ENCODE measurements around the gene LRRC15.

LRRC15 gene

DNA sequence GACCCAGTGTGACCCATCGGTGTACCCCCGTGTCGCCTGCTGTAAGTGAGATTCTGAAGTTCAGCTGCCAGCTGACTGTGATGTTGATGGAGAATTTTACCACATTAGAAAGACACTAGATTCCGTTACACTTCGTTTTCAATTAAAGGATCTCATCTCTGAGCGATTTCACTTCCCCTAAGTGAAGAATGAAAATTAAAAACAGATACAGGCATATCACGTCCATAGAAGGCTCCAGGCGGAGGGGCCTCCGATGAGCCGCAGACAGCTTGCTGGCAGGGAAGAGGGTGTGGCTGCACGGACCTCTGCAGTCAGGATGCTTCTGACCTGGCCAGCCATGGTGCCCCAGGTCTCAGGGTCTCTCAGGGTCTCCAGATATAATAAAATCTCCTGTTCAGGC is 11.9 kb downstream of the LRRC15 start:
- DNase-seq: no peak

DNA sequence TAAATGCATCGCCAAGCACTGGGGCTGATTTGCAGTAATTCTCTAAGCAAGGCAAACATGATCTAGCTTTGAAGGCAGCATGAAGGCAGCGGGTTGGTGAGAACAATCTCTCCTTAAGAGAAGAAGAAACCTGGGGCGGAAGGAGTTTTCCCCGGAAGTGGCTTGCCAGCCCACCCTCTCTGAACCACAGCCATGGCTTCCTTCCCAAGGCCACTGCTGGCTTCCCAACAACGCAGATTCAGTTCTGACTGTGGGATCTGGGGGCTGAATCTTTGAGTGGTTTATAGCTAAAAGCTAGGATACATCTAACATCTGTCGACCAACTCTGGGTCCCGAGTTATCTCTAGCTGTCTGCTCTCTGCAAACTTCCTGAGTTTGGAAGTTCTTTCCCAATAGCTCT is 14.2 kb downstream of the LRRC15 start:
- no peak for DNase-seq

DNA sequence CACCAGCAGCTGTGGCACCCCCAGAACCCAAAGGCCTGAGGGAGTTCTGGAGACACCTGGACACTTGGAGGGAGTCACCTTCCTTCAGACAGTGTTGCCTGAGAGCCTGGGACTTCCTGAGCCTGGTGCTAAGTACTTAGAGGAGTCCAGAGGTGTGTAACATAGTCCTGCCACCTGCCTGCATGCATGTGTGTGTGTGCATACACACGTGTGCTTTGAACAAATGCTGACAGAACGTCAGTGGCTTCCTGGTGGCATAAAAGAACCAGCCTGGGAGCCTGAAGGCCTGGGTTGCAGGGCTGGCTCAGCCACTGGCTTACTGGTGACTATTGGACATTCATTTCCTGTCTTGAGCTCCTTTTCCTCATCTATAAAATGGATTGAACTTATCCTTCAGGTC is 15.2 kb downstream of the LRRC15 start:
- DNase-seq: no peak

DNA sequence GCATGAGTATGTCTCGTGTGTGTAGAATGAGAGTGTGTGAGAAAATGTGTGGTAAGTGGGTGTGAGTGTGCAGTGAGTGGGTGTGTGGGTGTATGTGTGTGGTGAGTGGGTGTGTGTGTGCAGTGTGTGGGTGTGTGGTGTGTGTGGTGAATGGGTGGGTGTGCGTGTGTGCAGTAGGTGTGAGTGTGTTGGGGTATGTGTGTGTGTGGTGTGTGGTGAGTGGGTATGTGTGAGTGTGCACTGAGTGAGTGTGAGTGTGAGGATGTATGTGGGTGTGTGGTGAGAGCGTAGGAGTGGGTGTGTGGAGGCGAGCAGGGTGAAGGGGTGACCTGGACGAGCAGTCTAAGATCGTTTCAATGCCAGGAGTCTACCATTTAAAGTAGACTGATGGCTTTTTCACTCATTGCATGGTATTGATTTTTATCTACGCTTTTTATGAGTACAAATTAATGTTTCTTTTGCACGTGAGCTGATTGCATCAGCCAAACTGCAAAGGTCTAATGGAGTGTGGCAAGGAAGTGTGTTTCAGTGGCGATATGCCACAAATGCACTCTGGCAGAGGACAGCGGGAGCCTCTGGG is 16.8 kb downstream of the LRRC15 start:
- no peak for DNase-seq

DNA sequence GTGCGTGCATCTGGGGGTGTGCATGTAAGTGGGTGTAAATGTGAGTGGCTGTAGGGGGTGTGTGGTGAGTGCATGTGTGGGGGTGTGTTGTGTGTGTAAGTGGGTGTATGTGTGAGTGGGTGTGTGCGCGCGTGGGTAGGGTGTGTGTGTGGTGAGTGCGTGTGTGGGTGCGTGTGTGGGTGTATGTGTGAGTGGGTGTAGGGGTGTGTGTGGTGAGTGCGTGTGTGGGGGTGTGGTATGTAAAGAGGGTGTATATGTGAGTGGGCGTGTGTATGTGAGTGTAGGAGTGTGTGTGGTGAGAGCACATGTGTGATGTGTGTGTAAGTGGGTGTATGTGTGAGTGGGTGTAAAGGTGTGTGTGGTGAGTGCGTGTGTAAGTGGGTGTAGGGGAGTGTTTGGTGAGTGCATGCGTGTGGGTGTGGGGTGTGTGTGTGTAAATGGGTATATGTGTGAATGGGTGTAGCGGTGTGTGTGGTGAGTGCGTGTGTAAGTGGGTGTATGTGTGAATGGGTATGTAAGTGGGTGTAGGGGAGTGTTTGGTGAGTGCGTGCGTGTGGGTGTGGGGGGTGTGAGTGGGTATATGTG is 17.5 kb downstream of the LRRC15 start:
- DNase-seq: no peak

DNA sequence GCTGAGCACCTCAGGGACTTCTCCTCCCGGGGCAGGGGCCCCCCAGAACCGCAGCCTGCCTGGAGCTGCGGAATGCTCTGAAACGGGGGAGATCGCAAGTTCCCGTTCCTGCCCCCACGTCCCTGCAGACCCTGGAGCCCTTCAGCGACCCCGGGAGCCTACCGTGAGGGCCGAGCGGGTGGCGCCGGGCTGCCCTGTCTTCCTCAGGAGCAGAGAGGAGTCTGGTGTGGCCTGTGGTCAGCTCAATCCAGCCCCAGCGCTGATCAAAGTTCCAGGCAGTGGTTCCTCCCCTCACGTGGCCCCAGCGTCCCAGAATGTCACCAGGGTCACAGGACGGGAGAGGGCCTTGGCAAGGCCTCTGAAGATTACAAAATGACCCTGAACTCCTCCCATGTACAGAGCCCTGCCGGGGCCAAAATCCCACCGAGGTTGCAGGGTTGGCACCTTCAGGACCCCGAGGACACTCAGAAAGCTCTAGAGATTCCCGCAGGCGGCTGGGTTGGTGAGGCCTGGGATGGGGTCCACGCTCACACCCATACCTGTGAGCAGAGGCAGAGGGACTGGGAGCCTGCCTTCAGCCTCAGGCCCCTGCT is 18.4 kb downstream of the LRRC15 start, which contains the start of gene CPN2:
TSS of gene CPN2 (minus strand) at position 249 of the 593 bp plus-strand sequence. CDS start 8,626 bp downstream, outside the sequence.
- no peak for DNase-seq

DNA sequence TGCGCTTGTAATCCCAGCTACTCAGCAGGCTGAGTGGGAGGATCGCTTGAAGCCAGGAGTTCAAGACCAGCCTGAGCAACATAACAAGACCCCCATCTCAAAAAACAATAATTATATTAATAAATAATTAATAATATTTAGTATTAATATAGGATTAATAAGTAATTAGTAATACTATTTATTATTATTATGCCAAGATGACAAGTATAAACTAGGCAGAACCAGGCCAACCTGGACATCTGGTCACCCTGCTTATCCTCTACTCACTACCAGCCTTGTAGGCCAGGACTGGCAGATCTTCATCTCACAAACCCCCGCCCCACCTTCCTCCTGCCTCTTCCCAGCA is 18.8 kb downstream of the LRRC15 start:
- DNase-seq: no peak

DNA sequence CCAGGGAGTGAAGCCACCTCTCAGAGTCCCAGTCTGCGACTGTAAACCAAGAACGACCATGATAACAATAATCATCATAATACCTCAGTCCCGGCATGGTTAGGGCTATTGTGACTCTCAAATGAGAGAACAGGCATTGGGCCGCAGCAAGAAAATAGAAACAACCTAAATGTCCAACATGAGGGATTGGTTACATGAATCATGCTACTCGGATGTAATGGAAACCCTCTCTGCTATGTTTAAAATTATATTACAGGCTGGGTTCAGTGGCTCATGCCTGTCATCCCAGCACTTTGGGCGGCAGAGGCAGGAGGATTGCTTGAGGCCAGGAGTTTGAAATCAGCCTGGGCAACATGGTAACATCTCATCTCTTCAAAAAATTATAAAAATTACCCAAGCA is 21.2 kb downstream of the LRRC15 start:
- DNase-seq: no peak

DNA sequence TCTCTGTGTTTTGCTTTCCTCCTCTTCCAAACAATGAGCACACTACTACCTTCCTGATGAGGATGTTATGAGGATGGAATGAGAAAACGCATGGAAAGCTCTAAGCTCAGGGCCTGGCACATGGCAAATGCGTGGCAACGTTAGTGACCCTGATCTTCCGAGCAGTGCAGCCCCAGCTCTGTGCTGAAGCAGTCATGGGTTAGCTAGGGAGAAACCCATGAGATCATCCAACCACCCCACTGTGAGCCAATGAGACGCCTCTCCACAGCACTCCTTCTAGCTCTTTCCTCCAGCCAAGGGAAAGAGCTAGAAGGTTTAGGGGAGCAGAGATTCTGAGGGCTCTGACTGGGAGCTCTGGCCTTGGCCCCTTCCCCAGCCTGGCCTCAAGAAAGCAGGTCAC is 22.9 kb downstream of the LRRC15 start:
- DNase-seq: no peak

DNA sequence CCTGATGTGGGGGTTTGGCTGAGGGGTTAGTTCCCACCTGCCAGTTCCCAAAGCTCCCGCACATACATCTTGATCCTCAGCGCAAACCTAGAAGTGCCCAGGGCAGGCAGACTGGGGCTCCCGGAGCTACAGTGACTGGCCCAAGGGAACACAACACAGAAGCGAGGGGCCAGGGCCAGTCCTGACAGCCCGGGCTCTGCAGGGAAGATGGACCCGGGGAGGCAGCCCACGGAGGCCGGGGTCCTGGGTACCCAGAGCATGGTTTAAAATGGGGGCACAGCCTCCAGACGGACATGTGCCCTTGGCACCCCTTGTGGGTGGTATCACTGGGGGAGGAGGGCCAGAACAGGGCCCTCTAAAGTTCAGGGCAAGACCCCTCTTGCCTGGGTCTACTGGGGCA is 23.5 kb downstream of the LRRC15 start:
- no peak for DNase-seq

DNA sequence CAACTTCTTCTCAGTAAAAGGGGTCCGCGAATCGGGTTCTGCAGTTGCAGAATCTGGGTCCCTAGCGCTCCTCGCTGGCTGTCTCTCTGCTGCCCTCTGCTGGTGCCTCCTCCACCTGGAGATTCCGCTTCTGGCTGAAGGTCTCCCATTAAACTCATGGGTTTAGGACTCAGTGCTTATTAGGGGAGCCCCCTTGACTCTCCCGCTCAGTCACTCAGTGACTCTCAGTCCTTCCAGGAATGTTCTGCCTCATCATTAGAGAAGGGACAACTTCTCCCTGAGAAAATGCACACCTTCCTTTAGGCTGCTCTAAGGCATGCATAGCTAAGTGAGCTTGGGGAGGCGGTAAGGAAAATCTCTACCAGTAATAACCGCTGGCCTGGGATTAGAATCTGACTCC is 25.5 kb downstream of the LRRC15 start:
- peak in 1 of 2 experiments; percentile 40 for DNase-seq

DNA sequence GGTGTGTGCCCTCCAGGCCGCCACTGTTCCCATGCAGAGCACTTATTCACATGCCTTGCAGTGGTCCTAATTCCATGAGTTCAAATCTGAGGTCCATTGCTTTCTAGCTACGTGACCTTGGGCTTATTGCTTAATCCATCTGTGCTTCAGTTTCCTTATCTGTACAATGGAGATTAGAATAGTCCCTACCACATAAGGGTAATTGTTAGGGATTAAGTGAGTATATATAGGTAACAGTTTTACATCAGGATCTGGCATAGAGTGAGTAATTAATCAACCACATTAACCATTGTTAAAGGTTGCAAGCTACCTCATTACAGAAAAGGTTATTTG is 26.0 kb downstream of the LRRC15 start:
- DNase-seq: no peak

DNA sequence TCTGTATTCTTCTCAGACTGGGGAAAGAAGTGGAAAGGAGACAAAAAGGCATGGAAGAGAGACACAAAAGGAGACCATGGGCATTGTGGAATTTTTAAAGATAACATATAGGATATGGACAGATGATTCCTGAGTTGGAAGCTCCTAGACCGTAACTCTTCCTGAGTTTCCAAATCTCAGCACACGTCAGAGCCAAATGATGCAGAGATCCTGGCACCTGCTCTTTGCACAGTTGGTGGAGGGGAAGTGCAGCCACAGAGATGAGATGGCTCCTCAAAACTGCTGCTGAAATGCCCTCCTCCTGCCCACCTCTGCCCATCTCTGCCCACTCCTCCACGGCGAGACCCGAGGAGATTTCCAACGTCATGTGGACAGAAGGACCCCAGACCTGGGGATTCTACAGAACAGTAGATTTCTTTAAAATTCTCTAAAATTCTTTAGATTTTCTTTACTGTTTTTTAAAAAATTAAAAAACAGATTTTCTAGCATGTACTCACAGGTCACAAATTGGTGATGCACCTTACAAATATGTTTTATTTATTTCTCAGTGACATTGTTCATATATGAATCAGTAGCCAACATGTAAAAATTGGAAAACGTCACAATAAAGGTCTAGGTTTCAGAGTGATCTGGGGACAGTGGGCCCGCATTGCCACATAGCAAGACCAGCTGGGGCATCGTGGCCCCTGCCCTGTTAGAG is 26.5 kb downstream of the LRRC15 start:
- DNase-seq: no peak

DNA sequence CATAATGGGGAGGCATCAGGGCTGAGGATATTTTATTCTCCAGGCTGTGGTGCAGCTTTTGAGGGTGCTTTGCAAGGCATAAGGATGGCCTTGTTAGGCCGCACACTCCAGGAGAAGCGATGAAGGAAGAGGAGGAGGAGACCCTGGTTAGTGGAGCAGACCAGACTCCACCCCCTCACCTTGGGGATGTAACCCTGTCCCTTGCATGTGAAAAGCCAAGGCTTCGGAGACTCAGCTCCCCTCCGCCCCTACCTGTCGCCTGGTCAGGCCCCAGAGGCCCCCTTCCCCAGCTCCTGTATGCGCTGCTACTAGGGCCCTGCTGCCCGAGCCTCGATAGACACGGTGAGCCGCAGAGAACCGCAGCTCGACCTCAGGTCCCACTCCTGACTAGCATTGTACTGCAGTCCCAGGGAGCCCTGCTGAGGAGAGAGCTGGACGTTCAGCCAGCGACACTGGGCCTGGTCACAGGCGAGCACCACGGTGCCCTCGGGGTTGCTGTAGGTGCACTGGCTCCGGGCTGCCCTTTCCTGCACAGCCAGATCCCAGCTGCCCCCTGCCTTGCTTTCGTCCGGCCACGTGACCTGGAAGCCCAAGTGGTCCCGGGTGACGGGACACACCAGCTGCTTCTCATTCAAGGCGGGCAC is 28.7 kb downstream of the LRRC15 start:
- no peak for DNase-seq

DNA sequence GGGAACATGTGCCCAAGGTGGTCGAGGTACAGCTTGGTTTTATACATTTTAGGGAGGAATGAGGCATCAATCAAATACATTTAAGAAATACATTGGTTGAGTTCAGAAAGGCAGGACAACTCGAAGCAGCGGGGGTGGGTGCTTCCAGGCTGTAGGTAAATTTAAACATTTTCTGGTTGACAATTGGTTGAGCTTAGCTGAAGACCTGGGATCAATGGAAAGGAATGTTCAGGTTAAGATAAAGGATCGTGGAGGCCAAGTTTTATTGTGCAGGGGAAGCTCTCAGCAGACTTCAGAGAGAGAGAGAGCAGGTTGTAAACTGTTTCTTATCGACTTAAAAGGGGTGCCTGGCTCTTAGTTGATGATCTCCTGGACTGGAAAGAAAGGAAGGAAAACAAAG is 29.7 kb downstream of the LRRC15 start:
- DNase-seq: no peak

DNA sequence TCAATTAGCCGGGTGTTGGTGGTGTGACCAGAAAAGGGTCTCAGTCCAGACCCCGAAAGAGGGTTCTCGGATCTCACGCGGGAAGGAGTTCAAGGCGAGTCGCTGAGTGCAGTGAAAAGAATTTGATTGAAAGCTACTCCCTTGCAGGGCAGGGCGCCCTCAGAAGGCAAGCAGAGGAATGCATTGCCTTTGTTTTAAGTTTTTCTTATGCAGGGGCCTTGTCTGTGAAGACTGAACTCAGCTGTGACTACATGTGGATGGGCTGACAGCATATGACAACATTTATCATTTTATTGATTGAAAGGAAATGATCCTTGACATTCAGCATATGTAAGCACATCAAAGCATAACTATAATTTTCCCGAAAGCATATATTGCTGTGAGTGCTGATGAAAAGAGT is 30.2 kb downstream of the LRRC15 start:
- no peak for DNase-seq

DNA sequence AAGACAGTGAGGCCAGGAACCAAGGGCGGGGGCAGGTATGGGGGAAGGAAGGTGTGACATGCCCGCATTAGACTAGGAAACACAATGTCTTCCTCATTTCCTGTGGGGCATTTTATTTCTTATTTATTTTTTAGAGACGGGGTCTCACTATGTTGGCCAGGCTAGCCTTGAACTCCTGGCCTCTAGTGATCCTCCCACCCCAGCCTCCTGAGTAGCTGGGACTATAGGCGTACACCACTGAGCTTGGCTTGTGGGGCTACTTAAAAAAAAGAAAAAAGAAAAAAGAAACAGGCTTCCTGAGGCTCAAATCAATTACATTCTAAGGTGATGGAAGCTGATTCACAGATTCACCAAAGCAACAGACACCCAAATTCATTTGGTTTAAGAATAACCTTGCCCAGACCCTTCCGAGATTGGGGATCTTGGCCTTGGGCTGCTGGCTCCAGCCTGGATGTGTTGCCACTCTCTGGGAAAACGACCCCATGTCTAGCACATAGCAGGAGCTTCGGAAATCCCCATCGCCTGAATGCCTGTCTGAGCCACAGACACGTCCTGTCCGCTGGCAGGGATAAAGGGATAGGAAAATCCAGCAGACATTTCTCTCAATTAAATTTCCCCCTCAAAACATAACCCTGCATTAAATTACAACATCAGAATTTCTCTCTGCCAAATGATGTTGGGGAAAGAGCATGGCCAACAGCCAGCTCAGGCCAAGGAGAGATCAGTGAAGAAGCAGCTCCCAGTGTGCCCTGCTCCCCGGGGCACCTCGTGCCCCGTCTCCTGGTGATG is 31.4 kb downstream of the LRRC15 start:
- DNase-seq: no peak

DNA sequence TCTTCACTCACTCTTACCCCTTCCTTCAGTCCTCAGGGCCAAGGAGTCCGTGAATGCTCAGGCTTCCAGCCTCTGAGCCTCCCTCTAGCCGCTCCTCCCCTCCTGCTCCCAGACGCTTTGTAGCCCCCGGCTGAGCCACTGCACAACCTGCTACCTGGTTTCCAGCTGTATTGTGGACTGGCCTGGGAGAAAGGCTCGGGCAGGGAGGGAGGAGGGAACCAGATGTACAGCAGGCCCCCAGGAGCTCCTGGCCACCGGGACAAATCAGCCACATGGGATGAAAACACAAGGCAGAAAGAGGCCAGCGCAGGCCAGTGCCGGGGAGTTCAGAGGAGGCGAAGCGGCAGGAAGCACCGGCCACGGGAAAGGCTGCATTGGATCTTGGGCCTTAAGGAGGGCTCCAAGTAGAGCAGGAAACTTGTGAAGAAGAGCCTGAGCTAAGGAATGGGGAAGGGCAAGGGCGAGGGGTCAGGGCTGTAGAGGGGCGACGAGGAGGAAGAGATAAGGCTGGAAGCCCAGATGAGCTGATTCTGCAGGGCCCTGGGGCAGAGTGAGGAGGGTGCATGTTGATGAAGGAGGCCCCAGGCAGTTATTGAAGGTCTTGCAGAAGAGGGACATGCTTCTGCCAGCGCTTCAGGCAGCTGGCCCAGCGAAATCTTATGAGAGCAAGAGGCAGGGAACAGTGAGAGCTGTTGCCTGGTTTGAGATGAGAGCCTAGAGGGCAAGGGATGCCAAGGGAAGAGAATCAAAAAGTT is 32.8 kb downstream of the LRRC15 start:
- no peak for DNase-seq

DNA sequence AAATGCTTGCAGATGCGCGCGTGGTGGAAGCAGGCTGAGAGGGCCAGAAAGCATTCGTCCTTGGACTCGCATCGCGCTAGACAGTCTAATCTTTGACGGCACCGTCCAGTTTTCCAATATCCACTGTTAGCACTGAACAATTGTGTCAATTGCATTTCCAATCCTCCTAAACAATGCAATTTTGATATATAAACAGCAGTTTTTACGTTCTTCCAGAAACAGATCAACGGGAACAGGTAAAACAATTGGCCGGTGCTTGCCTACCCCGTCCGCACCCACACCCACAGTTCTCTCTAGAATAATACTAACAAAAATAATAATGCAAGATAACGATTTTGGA is 35.6 kb downstream of the LRRC15 start:
- DNase-seq: no peak

DNA sequence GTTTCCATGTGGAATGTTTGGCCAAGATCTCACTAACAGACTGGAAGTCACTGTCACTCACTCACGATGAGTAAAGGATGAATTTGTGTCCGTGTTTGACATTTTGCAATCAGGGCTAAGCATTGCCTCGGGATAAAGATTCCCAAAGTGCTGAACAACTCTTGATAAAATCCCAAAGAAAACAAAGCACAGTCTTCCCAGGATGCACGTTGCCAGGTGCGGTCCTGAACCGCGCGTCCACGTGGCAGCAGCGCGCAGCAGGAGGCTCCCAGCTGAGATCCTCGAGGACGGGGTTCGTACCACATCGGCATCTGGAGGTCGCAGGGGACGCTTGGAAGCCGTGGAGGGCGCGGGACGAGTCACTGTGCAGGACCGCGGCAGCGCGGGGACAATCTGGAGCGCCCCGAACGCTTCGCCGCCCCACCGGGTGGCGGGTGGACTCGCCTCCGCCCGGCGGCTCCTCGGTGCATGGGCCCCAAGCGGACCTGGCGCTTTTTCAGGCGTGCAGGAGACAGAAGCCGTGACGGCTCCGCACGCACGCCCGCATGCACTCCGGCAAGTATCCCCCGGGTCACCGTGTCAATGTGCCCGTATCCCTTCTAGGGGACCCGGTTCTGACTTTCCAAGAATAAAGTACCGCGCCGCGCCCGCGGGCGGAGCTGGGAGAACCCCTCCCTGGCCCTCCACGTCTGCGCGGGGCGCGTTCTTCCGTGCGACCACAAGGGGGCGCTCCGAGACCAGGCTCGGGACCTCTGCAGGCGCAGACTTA is 36.1 kb downstream of the LRRC15 start:
- DNase-seq: no peak

DNA sequence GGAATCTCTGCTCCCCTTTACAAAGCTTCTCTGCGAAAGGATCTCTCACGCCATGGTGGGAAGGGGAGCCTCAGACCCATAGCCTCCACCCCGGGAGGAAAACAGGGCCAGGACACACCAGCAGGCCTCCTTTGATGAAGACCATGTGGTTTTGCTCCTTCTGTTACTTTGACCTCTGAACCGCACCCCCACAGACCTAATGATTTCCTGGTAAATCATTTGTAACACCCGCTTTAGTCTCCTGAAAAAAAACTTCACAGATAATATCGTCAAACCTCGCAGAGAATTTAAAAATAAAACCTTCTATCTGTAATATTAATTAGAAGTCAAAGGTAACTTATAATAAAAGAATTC is 36.7 kb downstream of the LRRC15 start:
- no peak for DNase-seq

DNA sequence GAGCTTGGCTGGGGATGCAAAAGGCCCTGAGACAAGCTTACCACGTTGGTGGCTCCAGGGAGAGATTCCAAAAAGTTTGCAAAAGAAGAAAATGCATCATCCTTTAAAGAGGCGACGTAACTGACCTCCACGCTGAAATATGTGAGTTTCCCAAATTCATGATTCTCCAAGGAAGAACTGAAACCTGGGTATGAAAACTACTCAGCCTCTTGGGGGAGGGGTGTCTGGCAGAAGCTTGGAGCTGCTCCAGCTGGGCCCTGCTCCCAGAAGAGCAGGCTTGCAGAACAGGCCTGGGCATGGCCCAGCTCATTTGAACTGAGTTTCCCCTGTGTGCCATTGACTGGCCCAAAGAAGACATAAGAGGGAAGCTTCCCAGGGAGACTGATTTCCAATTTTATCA is 39.0 kb downstream of the LRRC15 start:
- DNase-seq: no peak

Data from SW 1271 (cell line).